ENCODE measurements around the gene EPB41L3.

EPB41L3 gene

GRCh38 chr18:5421981-5422380 is 121.8 kb downstream of the EPB41L3 start:
- no peaks in the 10 kb centered on the region for H3K27me3 ChIP-seq (ENCODE audit: insufficient read depth, low read length)
- no peaks in the 10 kb centered on the region for H3K36me3 ChIP-seq (ENCODE audit: insufficient read depth, low read length)
- H3K4me3 ChIP-seq (ENCODE audit: low read length) = no peak overlapping the region
- H2AFZ ChIP-seq (ENCODE audit: low read depth, low read length) = no peak overlapping the region
- no peaks in the 10 kb centered on the region for H3K9me3 ChIP-seq (ENCODE audit: low read length)
- H3K4me1 ChIP-seq (ENCODE audit: insufficient read depth, low read length) = no peaks in the 10 kb centered on the region

- Histone ChIP-seq H3K4me1 (ENCODE audit: insufficient read depth, low read length) (no peaks in the 10 kb centered on the region), H3K4me3 (ENCODE audit: low read length) (no peak overlapping the region), H3K36me3 (ENCODE audit: insufficient read depth, low read length) (no peaks in the 10 kb centered on the region), H2AFZ (ENCODE audit: low read depth, low read length) (no peak overlapping the region), H3K9me3 (ENCODE audit: low read length) (no peaks in the 10 kb centered on the region), H3K27me3 (ENCODE audit: insufficient read depth, low read length) (no peaks in the 10 kb centered on the region)
Measured at GRCh38 chr18:5420906-5421305, 122.9 kb downstream of the EPB41L3 start.

- H3K27me3 ChIP-seq (ENCODE audit: insufficient read depth, low read length) = no peaks in the 10 kb centered on the region
- H2AFZ ChIP-seq (ENCODE audit: low read depth, low read length) = no peak overlapping the region
- no peak overlapping the region for H3K4me3 ChIP-seq (ENCODE audit: low read length)
- H3K9me3 ChIP-seq (ENCODE audit: low read length) = no peaks in the 10 kb centered on the region
- H3K36me3 ChIP-seq (ENCODE audit: insufficient read depth, low read length) = no peaks in the 10 kb centered on the region
- peaks cover 6% of the 10 kb centered on the region for H3K4me1 ChIP-seq (ENCODE audit: insufficient read depth, low read length)
Measured at GRCh38 chr18:5419601-5420000, 124.2 kb downstream of the EPB41L3 start.

DNA sequence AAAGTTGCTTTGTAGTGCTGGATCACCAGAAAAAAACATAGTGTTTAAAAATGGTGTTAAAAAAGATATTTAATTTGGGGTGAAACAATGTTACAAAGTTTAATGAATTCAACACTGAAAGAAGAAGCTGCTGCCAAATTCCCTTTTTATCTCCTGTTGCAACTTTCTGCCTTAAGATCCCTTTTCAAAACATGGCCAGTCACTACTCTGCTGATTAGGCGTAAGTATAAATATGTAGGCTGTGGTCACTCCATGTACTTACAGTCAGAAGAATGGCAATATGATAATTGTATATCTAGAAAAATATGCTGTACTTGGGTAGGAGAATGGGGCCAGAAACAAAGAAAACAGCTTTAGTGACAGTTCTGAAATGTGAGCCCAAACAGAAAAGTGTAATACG is 124.8 kb downstream of the EPB41L3 start:
- H3K36me3 ChIP-seq (ENCODE audit: insufficient read depth, low read length) = no peaks in the 10 kb centered on the region
- no peak overlapping the region for H3K4me3 ChIP-seq (ENCODE audit: low read length)
- peaks cover 11% of the 10 kb centered on the region for H3K4me1 ChIP-seq (ENCODE audit: insufficient read depth, low read length)
- H3K9me3 ChIP-seq (ENCODE audit: low read length) = no peaks in the 10 kb centered on the region
- H2AFZ ChIP-seq (ENCODE audit: low read depth, low read length) = no peak overlapping the region
- no peaks in the 10 kb centered on the region for H3K27me3 ChIP-seq (ENCODE audit: insufficient read depth, low read length)

DNA sequence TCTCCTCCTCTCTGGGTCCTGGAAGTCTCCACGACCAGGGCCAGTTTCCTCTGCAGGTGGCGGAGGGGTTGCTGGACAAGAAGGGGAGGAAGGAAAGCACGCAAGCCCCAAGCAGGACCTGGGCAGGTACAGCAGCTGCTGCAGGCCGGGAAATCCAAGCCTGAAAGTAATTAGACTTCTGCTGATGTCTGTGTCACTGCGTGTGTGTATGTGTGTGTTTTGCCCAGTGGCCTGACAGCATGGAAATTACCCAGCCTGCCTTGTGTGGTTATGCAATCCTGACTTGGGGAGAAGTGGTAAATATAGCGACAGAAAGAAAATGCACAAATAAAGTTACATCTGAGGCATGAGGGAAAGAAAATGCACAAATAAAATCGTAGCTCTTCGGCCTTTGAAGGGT is 126.5 kb downstream of the EPB41L3 start:
- Histone ChIP-seq H3K9me3 (ENCODE audit: low read length) (no peaks in the 10 kb centered on the region), H2AFZ (ENCODE audit: low read depth, low read length) (no peak overlapping the region), H3K27me3 (ENCODE audit: insufficient read depth, low read length) (no peaks in the 10 kb centered on the region), H3K36me3 (ENCODE audit: insufficient read depth, low read length) (no peaks in the 10 kb centered on the region), H3K4me1 (ENCODE audit: insufficient read depth, low read length) (peaks cover 18% of the 10 kb centered on the region), H3K4me3 (ENCODE audit: low read length) (no peak overlapping the region)

- Histone ChIP-seq H3K36me3 (ENCODE audit: insufficient read depth, low read length) (no peaks in the 10 kb centered on the region), H3K4me3 (ENCODE audit: low read length) (no peak overlapping the region), H3K4me1 (ENCODE audit: insufficient read depth, low read length) (peaks cover 18% of the 10 kb centered on the region), H3K9me3 (ENCODE audit: low read length) (no peaks in the 10 kb centered on the region), H2AFZ (ENCODE audit: low read depth, low read length) (no peak overlapping the region), H3K27me3 (ENCODE audit: insufficient read depth, low read length) (no peaks in the 10 kb centered on the region)
Measured at GRCh38 chr18:5416112-5416511, 127.7 kb downstream of the EPB41L3 start.

DNA sequence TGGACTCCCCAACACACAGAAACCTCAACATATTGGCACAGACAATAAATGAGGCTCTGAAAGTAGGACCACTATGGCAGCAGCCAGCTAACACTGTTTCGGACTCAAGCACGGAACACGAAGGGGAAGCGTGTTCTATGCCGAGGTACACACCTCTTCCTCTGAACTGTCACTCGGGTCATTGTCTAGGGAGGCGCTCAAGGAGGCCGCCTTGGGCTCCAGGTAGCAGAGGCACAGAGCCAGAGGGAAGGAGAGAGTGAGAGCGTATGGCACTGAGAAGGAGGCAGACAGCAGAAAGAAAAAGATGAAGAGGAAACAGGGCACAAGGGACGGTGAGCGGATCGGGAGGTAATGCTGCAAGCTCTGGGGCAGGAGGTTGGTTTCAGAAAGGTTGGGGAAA is 128.1 kb downstream of the EPB41L3 start:
- Histone ChIP-seq H3K4me1 (ENCODE audit: insufficient read depth, low read length) (peaks cover 18% of the 10 kb centered on the region), H3K9me3 (ENCODE audit: low read length) (no peaks in the 10 kb centered on the region), H3K4me3 (ENCODE audit: low read length) (no peak overlapping the region), H3K36me3 (ENCODE audit: insufficient read depth, low read length) (no peaks in the 10 kb centered on the region), H3K27me3 (ENCODE audit: insufficient read depth, low read length) (no peaks in the 10 kb centered on the region), H2AFZ (ENCODE audit: low read depth, low read length) (no peak overlapping the region)

GRCh38 chr18:5415031-5415430 is 128.8 kb downstream of the EPB41L3 start:
- Histone ChIP-seq H3K27me3 (ENCODE audit: insufficient read depth, low read length) (no peaks in the 10 kb centered on the region), H3K4me3 (ENCODE audit: low read length) (peak overlapping the region; percentile 1), H3K9me3 (ENCODE audit: low read length) (no peaks in the 10 kb centered on the region), H2AFZ (ENCODE audit: low read depth, low read length) (peak overlapping the region; percentile 11), H3K4me1 (ENCODE audit: insufficient read depth, low read length) (peaks cover 18% of the 10 kb centered on the region), H3K36me3 (ENCODE audit: insufficient read depth, low read length) (no peaks in the 10 kb centered on the region)

- no peaks in the 10 kb centered on the region for H3K36me3 ChIP-seq (ENCODE audit: insufficient read depth, low read length)
- no peaks in the 10 kb centered on the region for H3K27me3 ChIP-seq (ENCODE audit: insufficient read depth, low read length)
- no peaks in the 10 kb centered on the region for H3K9me3 ChIP-seq (ENCODE audit: low read length)
- H2AFZ ChIP-seq (ENCODE audit: low read depth, low read length) = peak overlapping the region; percentile 11
- H3K4me3 ChIP-seq (ENCODE audit: low read length) = peak overlapping the region; percentile 1
- H3K4me1 ChIP-seq (ENCODE audit: insufficient read depth, low read length) = peaks cover 18% of the 10 kb centered on the region
Measured at GRCh38 chr18:5414546-5414945, 129.3 kb downstream of the EPB41L3 start.

- no peaks in the 10 kb centered on the region for H3K9me3 ChIP-seq (ENCODE audit: low read length)
- no peak overlapping the region for H3K4me3 ChIP-seq (ENCODE audit: low read length)
- peaks cover 18% of the 10 kb centered on the region for H3K4me1 ChIP-seq (ENCODE audit: insufficient read depth, low read length)
Measured at GRCh38 chr18:5413447-5413846, 130.3 kb downstream of the EPB41L3 start.

GRCh38 chr18:5410582-5410981 is 133.2 kb downstream of the EPB41L3 start:
- Histone ChIP-seq H3K4me3 (ENCODE audit: low read length) (no peak overlapping the region), H3K27me3 (ENCODE audit: insufficient read depth, low read length) (no peaks in the 10 kb centered on the region), H3K4me1 (ENCODE audit: insufficient read depth, low read length) (peaks cover 18% of the 10 kb centered on the region), H2AFZ (ENCODE audit: low read depth, low read length) (no peak overlapping the region), H3K9me3 (ENCODE audit: low read length) (no peaks in the 10 kb centered on the region), H3K36me3 (ENCODE audit: insufficient read depth, low read length) (no peaks in the 10 kb centered on the region)

More at GRCh38 chr18:5413447-5413846, 130.3 kb downstream of the EPB41L3 start:
- no peaks in the 10 kb centered on the region for H3K36me3 ChIP-seq (ENCODE audit: insufficient read depth, low read length)
- H3K27me3 ChIP-seq (ENCODE audit: insufficient read depth, low read length) = no peaks in the 10 kb centered on the region
- no peak overlapping the region for H2AFZ ChIP-seq (ENCODE audit: low read depth, low read length)

DNA sequence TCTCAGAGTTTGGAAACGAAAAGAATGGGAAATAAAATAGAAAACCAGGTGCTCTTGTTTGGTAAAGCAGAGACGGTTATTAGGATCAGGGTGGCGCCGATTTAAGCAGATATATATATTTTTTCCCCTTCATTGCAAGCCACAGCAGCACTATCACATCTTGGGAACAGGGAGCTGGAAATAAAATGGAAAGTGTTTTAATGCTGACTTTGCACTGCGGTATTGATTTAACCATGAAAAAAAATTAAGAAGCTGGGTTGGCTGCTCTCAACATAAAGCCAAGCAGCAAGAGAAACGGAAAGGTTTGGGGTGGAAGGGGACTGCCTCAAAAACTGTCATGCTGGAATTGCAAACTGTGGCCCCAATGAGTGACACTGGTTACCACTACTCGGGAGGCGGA is 145.5 kb downstream of the EPB41L3 start:
- H3K27me3 ChIP-seq (ENCODE audit: insufficient read depth, low read length) = no peaks in the 10 kb centered on the region
- H3K36me3 ChIP-seq (ENCODE audit: insufficient read depth, low read length) = peaks cover 4% of the 10 kb centered on the region
- H3K9me3 ChIP-seq (ENCODE audit: low read length) = no peaks in the 10 kb centered on the region
- no peaks in the 10 kb centered on the region for H3K4me1 ChIP-seq (ENCODE audit: insufficient read depth, low read length)
- H3K4me3 ChIP-seq (ENCODE audit: low read length) = no peak overlapping the region
- H2AFZ ChIP-seq (ENCODE audit: low read depth, low read length) = no peak overlapping the region

DNA sequence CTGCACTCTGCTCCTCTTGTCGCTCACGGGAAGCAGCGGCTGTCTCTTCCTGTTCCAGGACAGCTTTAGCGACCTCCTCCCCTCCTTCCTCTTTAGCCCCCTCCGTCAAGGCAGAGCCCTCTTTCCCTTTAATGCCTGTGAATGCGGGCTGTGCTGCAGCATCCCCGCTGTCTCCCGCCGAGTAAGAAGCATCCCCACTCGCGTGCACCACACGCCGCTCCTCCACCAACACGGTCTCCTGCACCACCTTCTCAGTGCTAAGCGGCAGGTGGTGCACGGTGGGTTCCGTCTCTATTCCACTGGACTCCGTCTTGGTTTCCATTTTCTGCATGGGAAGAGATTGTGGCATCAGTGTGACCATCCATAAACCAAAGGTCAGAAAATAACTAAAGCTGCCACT is 146.7 kb downstream of the EPB41L3 start:
- H2AFZ ChIP-seq (ENCODE audit: low read depth, low read length) = no peak overlapping the region
- no peak overlapping the region for H3K4me3 ChIP-seq (ENCODE audit: low read length)
- H3K27me3 ChIP-seq (ENCODE audit: insufficient read depth, low read length) = no peaks in the 10 kb centered on the region
- H3K9me3 ChIP-seq (ENCODE audit: low read length) = no peaks in the 10 kb centered on the region
- no peaks in the 10 kb centered on the region for H3K4me1 ChIP-seq (ENCODE audit: insufficient read depth, low read length)
- peaks cover 4% of the 10 kb centered on the region for H3K36me3 ChIP-seq (ENCODE audit: insufficient read depth, low read length)

GRCh38 chr18:5395860-5396448 is 147.8 kb downstream of the EPB41L3 start:
- no peak overlapping the region for H3K4me3 ChIP-seq (ENCODE audit: low read length)
- peaks cover 4% of the 10 kb centered on the region for H3K36me3 ChIP-seq (ENCODE audit: insufficient read depth, low read length)
- no peaks in the 10 kb centered on the region for H3K4me1 ChIP-seq (ENCODE audit: insufficient read depth, low read length)
- no peaks in the 10 kb centered on the region for H3K27me3 ChIP-seq (ENCODE audit: insufficient read depth, low read length)
- H3K9me3 ChIP-seq (ENCODE audit: low read length) = no peaks in the 10 kb centered on the region
- no peak overlapping the region for H2AFZ ChIP-seq (ENCODE audit: low read depth, low read length)
